C4-2B (cell line): ENCODE measurements around the gene GLMP.

ENCODE experiments used
- H3K27ac ChIP-seq: fragments of 450-650 bp; 2 replicates; pipeline ENCODE4 v1.5.1; 2017
- ZFX ChIP-seq: fragments of 450-650 bp; IDR thresholded peaks from 2 replicates; pipeline ENCODE4 v1.6.1; 2017
- TF ChIP-seq, protein P1 (sequence below): fragments of 450-650 bp; conservative IDR thresholded peaks from 2 replicates; pipeline ENCODE4 v1.5.1; 2017; ENCODE audit warnings: mild to moderate bottlenecking

GLMP gene

DNA sequence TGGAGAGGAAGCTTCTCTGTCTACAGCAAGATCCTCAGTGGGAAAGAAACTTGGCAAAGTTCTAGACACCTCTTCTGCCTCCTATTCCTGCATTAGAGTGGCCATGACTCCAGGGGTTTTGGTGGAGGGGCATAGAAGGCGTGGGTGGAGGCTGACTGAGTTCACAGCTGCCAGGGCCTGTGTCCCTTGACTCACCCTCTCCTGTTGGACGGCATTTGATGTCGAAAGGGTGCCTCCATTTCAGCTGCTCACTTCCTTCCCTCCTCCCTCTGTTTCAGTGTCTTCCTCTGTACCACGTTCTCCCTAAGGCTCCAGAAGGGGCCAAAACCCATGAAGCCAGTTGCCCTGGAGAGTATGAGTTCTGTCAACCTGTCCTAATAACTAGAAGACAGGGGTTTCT lies 10.7 kb downstream of the GLMP start:
- H3K27ac ChIP-seq = peak overlapping the region; percentile 55
- TF ChIP-seq, protein P1, sequence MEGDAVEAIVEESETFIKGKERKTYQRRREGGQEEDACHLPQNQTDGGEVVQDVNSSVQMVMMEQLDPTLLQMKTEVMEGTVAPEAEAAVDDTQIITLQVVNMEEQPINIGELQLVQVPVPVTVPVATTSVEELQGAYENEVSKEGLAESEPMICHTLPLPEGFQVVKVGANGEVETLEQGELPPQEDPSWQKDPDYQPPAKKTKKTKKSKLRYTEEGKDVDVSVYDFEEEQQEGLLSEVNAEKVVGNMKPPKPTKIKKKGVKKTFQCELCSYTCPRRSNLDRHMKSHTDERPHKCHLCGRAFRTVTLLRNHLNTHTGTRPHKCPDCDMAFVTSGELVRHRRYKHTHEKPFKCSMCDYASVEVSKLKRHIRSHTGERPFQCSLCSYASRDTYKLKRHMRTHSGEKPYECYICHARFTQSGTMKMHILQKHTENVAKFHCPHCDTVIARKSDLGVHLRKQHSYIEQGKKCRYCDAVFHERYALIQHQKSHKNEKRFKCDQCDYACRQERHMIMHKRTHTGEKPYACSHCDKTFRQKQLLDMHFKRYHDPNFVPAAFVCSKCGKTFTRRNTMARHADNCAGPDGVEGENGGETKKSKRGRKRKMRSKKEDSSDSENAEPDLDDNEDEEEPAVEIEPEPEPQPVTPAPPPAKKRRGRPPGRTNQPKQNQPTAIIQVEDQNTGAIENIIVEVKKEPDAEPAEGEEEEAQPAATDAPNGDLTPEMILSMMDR = no peak
- TF ChIP-seq ZFX = no peak

DNA sequence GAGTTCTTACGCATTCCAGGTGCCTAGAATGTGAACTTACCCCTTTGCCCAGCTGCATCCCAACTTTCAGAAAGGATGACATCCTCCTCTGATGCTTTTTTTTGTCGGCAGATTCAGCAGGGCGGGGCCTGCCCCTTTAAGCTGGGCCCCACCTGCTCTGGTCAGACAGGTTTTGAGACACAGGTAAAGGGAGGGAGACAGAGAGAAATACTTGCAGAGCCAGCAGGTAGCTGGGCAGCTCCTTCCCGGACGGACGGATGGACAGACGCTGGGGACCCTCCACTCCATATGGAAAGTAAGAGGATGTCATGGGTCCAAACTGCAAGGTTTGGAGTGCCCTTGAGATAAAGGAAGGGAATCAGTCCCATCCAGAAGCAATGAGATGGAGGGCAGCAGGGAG lies 11.4 kb downstream of the GLMP start, which contains the start of gene TMEM79:
TSS of gene TMEM79 (plus strand) at position 214 of the 400 bp plus-strand sequence. CDS start 902 bp downstream, outside the sequence.
- peak within 1 kb of the TSS; percentile 94 for H3K27ac ChIP-seq
- TF ChIP-seq, protein P1 = no peak
- TF ChIP-seq ZFX = no peak

DNA sequence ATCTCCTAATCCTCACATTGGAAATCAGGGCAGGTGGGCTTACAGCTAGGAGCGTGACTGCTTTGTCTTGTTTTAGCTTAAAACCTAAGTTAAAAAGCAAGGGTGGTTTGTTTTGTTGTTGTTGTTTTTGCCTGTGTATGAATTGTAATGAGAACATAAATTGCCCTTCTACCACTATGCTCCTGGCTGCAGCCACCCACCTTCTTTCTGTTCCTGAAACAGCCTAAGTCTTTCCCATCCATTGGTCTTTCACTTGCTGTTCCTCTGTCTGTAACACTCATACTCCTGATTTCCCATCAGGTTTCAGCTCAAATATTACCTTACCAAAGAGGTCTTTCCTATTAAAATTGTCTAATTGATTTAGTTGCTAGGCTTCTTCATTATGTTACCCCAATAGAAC lies 12.0 kb downstream of the GLMP start:
- peak overlapping the region; percentile 94; the same call in 1 of the 2 replicates for H3K27ac ChIP-seq
- no peak for TF ChIP-seq ZFX
- TF ChIP-seq, protein P1 = no peak

DNA sequence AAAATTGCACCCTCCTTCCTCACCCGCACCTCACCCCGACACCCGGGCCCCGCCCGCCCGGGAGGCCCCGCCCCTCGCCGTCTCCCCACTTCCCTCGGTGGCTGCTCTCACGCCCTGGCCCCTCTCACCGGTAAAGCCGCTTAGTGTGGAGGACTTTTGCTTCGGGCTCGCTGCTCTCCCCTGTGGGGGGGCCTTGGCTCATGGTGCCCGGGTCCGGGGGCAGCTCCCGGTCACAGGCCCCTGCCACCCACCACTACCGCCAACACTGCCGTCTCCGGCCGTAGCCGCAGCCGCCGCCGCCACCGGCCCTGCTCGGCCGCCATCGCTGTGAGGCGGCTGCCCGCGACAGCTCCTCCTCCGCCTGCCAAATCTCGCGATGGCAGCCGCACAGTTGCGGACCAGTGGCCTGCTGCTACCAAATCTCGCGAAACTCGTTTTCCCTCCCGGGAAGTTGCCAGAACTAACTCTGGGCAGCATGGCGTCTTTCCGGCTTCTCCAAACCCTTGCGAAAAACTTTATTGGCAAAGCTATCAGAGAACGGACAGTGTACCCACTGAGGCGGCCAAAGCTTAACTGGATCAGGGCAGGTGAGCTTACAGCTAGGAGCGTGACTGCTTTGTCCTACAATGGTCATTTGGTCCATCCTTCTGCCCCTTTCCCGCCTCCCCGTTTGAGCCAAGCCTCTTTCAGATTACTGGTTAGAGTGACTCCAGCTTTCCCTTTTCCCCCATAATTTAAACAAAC lies 12.8 kb downstream of the GLMP start, which contains the start of gene SMG5:
TSS of gene SMG5 (minus strand) at position 347 of the 744 bp plus-strand sequence. CDS start at position 202, 145 bp downstream.
- peak within 1 kb of the TSS; percentile 94 for H3K27ac ChIP-seq
- TF ChIP-seq ZFX = peak; percentile 36; the same call in 1 of the 2 replicates
- TF ChIP-seq, protein P1 = no peak

DNA sequence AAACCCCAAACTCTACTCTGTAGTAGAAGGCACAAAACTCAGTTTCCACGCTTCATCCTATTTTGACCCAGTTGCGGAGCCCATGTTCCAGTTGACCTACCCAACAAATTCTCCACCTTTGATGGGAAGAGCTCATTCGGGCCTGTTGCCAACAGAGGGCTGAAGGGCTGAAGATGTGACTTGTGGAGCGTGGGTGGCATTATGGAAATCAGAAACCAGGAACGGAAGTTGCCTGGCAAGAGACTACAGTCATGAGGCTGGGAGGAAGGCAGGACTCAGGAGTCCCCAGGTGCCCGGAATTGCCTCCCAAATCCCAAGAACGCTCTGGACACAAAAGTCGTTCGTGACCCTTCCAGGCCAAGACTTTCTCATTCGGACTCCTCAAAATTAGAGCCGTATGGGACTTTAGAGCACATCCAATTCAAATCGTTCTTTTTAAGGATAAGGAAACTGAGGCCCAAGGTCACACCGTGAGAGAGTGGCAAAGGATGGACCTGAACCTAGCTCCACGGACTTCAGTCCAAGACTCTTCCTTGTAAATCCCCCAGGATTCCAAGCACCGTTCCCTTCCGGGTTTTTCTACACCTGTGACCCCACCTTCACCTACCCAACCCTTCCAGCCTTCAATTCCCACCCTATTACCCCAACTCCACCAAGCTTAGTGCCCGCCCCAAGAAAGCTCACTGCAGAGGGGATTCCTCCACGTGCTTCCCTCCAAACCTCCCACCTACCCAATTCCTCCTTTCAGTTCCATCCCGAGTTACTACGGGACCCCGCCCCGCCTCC lies 13.6 kb downstream of the GLMP start:
- TF ChIP-seq, protein P1 = no peak
- TF ChIP-seq ZFX = no peak
- H3K27ac ChIP-seq = peak overlapping the region; percentile 94

DNA sequence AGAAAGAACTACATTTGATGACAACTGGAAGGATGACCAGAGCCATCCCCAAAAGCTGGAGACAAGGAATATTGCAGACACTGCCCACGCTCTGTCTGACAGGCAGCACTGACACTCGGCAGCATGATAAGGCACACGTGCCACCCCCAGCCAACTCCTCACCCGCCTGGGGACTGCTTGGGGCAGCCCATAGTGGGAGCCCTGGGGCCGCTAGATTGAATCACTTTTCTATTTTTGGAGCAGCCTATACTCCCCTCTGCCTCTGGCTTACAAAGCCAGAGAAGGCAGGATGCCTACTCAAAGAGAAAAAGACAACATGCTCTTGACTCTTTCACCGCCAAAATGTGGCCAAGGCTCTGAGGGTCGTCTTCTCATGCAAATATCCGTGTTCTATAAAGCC lies 14.2 kb downstream of the GLMP start:
- TF ChIP-seq, protein P1 = no peak
- no peak for TF ChIP-seq ZFX
- peak overlapping the region; percentile 94 for H3K27ac ChIP-seq

DNA sequence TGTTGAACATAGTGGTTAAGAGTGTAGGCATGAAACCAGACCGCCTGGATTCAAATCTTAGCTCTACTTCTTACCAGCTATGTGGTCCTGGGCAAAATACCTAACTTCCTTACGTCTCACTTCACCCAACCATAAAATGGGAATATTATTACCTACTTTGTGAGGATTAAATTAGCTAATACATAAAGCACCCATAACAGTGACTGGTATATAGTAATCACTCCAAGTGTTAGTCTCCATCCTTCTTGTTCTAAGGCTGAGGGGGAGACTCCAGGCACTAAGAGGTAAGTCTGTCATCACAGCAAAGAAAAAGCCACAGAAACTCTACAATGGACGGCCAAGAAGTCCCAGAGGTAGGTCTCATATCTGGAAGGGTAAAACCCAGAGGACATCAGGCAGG lies 15.6 kb downstream of the GLMP start:
- no peak for TF ChIP-seq ZFX
- TF ChIP-seq, protein P1 = no peak

More for the DNA sequence above, 15.6 kb downstream of the GLMP start:
- H3K27ac ChIP-seq = no peak overlapping the region
